Fibroblast of the aortic adventitia (primary cell): ENCODE data around the gene ACTR6. TPM values are rescaled to one million over a fixed set of nuclear protein-coding genes. Genes with fewer than 3 reads are reported as not detected.

Experiments
- DNase-seq: peaks from one replicate; pipeline ENCODE4 v3.0.0-alpha.2; 2010; ENCODE audit warnings: low read depth
- H3K4me3 ChIP-seq: 2 replicates; pipeline ENCODE4 v1.5.1; 2011; ENCODE audit warnings: low read depth, mild to moderate bottlenecking, control low read depth, low read length, moderate library complexity
- CTCF ChIP-seq: IDR thresholded peaks from 2 replicates; pipeline ENCODE4 v1.5.1; 2011; ENCODE audit warnings: mild to moderate bottlenecking, low read length, control low read depth, inconsistent platforms; ENCODE audit not compliant: insufficient read depth
- total RNA-seq: library from RNA; depleted of rRNA; stranded (reverse); fragments of >200 nt; gene quantifications from 2 replicates; pipeline ENCODE4 v1.2.3, GENCODE V29; 2012; ENCODE audit warnings: low replicate concordance

ACTR6 gene
- total RNA-seq, 1 donor = 30.0 TPM

- H3K4me3 ChIP-seq = no peak overlapping the region
- no peak for DNase-seq
- TF ChIP-seq CTCF = no peak
Observed at GRCh38 chr12:100158535-100158934, 42.1 kb upstream of the ACTR6 start.

GRCh38 chr12:100159391-100160104 is 41.1 kb upstream of the ACTR6 start:
- TF ChIP-seq CTCF = no peak
- no peak overlapping the region for H3K4me3 ChIP-seq
- no peak for DNase-seq

- peak; percentile 18 for TF ChIP-seq CTCF
- H3K4me3 ChIP-seq = peak overlapping the region; percentile 39
- DNase-seq = peak; percentile 48
Observed at GRCh38 chr12:100163416-100164152, 37.0 kb upstream of the ACTR6 start.

- DNase-seq = no peak
- H3K4me3 ChIP-seq = peak overlapping the region; percentile 39
- TF ChIP-seq CTCF = no peak
Observed at GRCh38 chr12:100164153-100164704, 36.4 kb upstream of the ACTR6 start.

- H3K4me3 ChIP-seq = no peak overlapping the region
- no peak for DNase-seq
- no peak for TF ChIP-seq CTCF
Observed at GRCh38 chr12:100165356-100165755, 35.3 kb upstream of the ACTR6 start.

GRCh38 chr12:100166232-100166631 is 34.4 kb upstream of the ACTR6 start:
- TF ChIP-seq CTCF = no peak
- DNase-seq = no peak
- H3K4me3 ChIP-seq = no peak overlapping the region
